HepG2 (cell line): Measurements from ENCODE around the gene FMO3. TPM values are rescaled to one million over a fixed set of nuclear protein-coding genes. Genes with fewer than 3 reads are reported as not detected.

ENCODE experiments used
- ATAC-seq: fragments of 200-7000 bp; cut with Tn5 transposase; 3 replicates; pipeline ENCODE4 v1.9.1; 2020; ENCODE audit warnings: mild to moderate bottlenecking, moderate library complexity
- BruUV-seq: library from RNA; stranded (reverse); fragments of 400-500 nt; replicated peaks from 2 replicates; lab custom pipeline; 2021; lab: Mats Ljungman, UMichigan
- CTCF ChIA-PET: fragments of 300-600 bp; formaldehyde crosslinking; extraction: SDS; loops from one replicate; lab custom pipeline; 2021; ENCODE audit warnings: low total read pairs, inconsistent platforms, low intra/inter-chr PET ratio; lab: Yijun Ruan, JAX
- POLR2A ChIA-PET: fragments of 350-600 bp; sonication (Branson Sonifier 250); formaldehyde crosslinking; loops from one replicate; lab custom pipeline; 2020; ENCODE audit warnings: antibody characterized with exemption, inconsistent platforms; lab: Yijun Ruan, JAX
- DNase-seq: peaks from one replicate; pipeline ENCODE4 v3.0.0-alpha.2; 2015; ENCODE audit warnings: low spot score
- FAIRE-seq: peaks from 3 replicates; lab custom pipeline; 2011; peaks lifted over from hg19 to GRCh38; lab: Jason Lieb, UNC
- H2AFZ ChIP-seq: one replicate; pipeline ENCODE4 v1.6.1; 2011; ENCODE audit warnings: low read length, inconsistent platforms
- H3K27ac ChIP-seq: fragments of 300-600 bp; 3 replicates; pipeline ENCODE4 v1.8.0; 2011; ENCODE audit warnings: mixed run types, mild to moderate bottlenecking, mixed read lengths, low read length, inconsistent platforms; ENCODE audit not compliant: insufficient read depth; ENCODE audit errors: extremely low read length
- H3K27me3 ChIP-seq, 2 experiments: fragments of 200-600 bp in 1 of 2; 2 replicates in 1 of 2; 3 replicates in 1 of 2; pipeline versions ENCODE4 v1.6.0 to v1.8.0; 2011; ENCODE audit warnings: low read length in 2 of 2, mild to moderate bottlenecking in 2 of 2, moderate library complexity in 2 of 2, inconsistent platforms in 1 of 2; ENCODE audit not compliant: insufficient read depth in 2 of 2, control insufficient read depth in 1 of 2
- H3K36me3 ChIP-seq, 2 experiments: fragments of 200-600 bp in 1 of 2; replicated peaks in 1 of 2; 2 replicates in 1 of 2; 3 replicates in 1 of 2; pipeline versions ENCODE4 v1.5.1 to v1.8.0; 2011; ENCODE audit warnings: low read length in 2 of 2, inconsistent platforms in 1 of 2; ENCODE audit not compliant: insufficient read depth in 2 of 2, control insufficient read depth in 1 of 2
- H3K4me1 ChIP-seq: 2 replicates; pipeline ENCODE4 v1.5.1; 2012; ENCODE audit warnings: low read length, inconsistent platforms; ENCODE audit not compliant: insufficient read depth
- H3K4me2 ChIP-seq: 2 replicates; pipeline ENCODE4 v1.6.0; 2011; ENCODE audit warnings: low read depth, low read length, inconsistent platforms
- H3K4me3 ChIP-seq, 3 experiments: fragments of 200-600 bp in 1 of 3; sonication (generic), shearing (Covaris generic) in 1 of 3; replicated peaks in 1 of 3; 2 replicates each; pipeline ENCODE4 v1.5.1; 2011 to 2016; ENCODE audit warnings: low read length in 3 of 3, inconsistent platforms in 2 of 3, low read depth in 2 of 3, mild to moderate bottlenecking in 2 of 3, control low read depth in 1 of 3, mixed read lengths in 1 of 3; ENCODE audit not compliant: insufficient read depth in 1 of 3
- H3K79me2 ChIP-seq: one replicate; pipeline ENCODE4 v1.6.1; 2011; ENCODE audit warnings: low read length, inconsistent platforms; ENCODE audit not compliant: insufficient read depth
- H3K9ac ChIP-seq: 2 replicates; pipeline ENCODE4 v1.6.0; 2011; ENCODE audit warnings: mild to moderate bottlenecking, low read depth, low read length, inconsistent platforms; ENCODE audit not compliant: insufficient read depth
- H3K9me3 ChIP-seq: 2 replicates; pipeline ENCODE4 v1.5.1; 2012; ENCODE audit warnings: mild to moderate bottlenecking, low read length
- H4K20me1 ChIP-seq: 2 replicates; pipeline ENCODE4 v1.6.0; 2011; ENCODE audit warnings: inconsistent platforms, mild to moderate bottlenecking, low read length, moderate library complexity; ENCODE audit not compliant: insufficient read depth
- HOXA7 ChIP-seq: sonication (generic); formaldehyde crosslinking; IDR thresholded peaks from 2 replicates; pipeline ENCODE4 v1.8.1; 2022; ENCODE audit warnings: mild to moderate bottlenecking, missing genetic modification reagents, moderate library complexity
- SATB2 ChIP-seq: sonication (generic); formaldehyde crosslinking; IDR thresholded peaks from 2 replicates; pipeline ENCODE4 v1.5.0; 2020; ENCODE audit warnings: missing genetic modification reagents
- SETDB1 ChIP-seq: sonication (generic); formaldehyde crosslinking; IDR thresholded peaks from 2 replicates; pipeline ENCODE4 v1.5.1; 2020; ENCODE audit warnings: missing genetic modification reagents, mild to moderate bottlenecking, borderline replicate concordance
- SMYD3 ChIP-seq: sonication (generic); formaldehyde crosslinking; IDR thresholded peaks from 2 replicates; pipeline ENCODE4 v1.8.1; 2023; ENCODE audit warnings: mild to moderate bottlenecking, missing genetic modification reagents
- SP1 ChIP-seq, 2 experiments: fragments of 450-650 bp in 1 of 2; sonication (generic) in 1 of 2; formaldehyde crosslinking in 1 of 2; IDR thresholded peaks; 2 replicates each; pipeline versions ENCODE4 v1.4.0 to v1.6.1; 2016 to 2020; ENCODE audit warnings: missing genetic modification reagents in 1 of 2
- TBX3 ChIP-seq: fragments of 450-650 bp; IDR thresholded peaks from 2 replicates; pipeline ENCODE4 v1.6.1; 2017; ENCODE audit warnings: antibody characterized with exemption, mild to moderate bottlenecking, inconsistent platforms, borderline replicate concordance
- ZNF207 ChIP-seq: fragments of 450-650 bp; IDR thresholded peaks from 2 replicates; pipeline ENCODE4 v1.6.1; 2016; ENCODE audit warnings: antibody characterized with exemption, borderline replicate concordance
- ZNF646 ChIP-seq: sonication (generic); formaldehyde crosslinking; IDR thresholded peaks from 2 replicates; pipeline ENCODE4 v1.9.0; 2021; ENCODE audit warnings: mild to moderate bottlenecking, missing genetic modification reagents
- ZNF724P ChIP-seq: sonication (generic); formaldehyde crosslinking; IDR thresholded peaks from 2 replicates; pipeline ENCODE4 v1.8.0; 2022; ENCODE audit warnings: missing genetic modification reagents, borderline replicate concordance
- ZNF776 ChIP-seq: sonication (generic); formaldehyde crosslinking; IDR thresholded peaks from 2 replicates; pipeline ENCODE4 v1.4.0; 2020; ENCODE audit warnings: mild to moderate bottlenecking, missing genetic modification reagents
- ZNF777 ChIP-seq: sonication (generic); formaldehyde crosslinking; IDR thresholded peaks from 2 replicates; pipeline ENCODE4 v1.4.0; 2020; ENCODE audit warnings: missing genetic modification reagents
- in situ Hi-C: cut with HindIII; loops from 2 replicates; pipeline ENCODE4 v1.10.0; 2017; ENCODE audit warnings: low pct_unique_long_range_greater_than_20kb; ENCODE audit not compliant: extremely low pct_ligation_motif_present
- intact Hi-C: fragments of 100-400 bp; cut with micrococcal nuclease; formaldehyde crosslinking; loops from one replicate; pipeline ENCODE4 v1.10.0; 2022; ENCODE audit not compliant: unreplicated experiment
- polyA plus RNA-seq, 8 experiments: library from polyadenylated mRNA; depleted of rRNA in 3 of 8; stranded (reverse) in 7 of 8; unstranded in 1 of 8; fragments of >200 nt; fragmentation: Illumina TruSeq in 4 of 8; extraction: Trizol in 4 of 8; gene quantifications; 2 replicates each; pipeline versions ENCODE4 v1.2.1 to v1.2.3, GENCODE V29; 2011 to 2016; ENCODE audit warnings: low read depth in 4 of 8, missing spikeins in 1 of 8, mixed read lengths in 1 of 8; ENCODE audit not compliant: insufficient read depth in 1 of 8
- total RNA-seq, 5 experiments: library from RNA; depleted of rRNA; stranded (reverse); fragments of >200 nt; fragmentation: Illumina TruSeq; extraction: Trizol; gene quantifications; 2 replicates each; pipeline ENCODE4 v1.2.3, GENCODE V29; 2016; ENCODE audit warnings: low read depth in 1 of 5
- TF ChIP-seq, protein P1 (sequence below), 2 experiments: sonication (generic) in 1 of 2; formaldehyde crosslinking in 1 of 2; IDR thresholded peaks; 2 replicates each; pipeline versions ENCODE4 v1.6.1 to v1.9.0; 2014 to 2022; ENCODE audit warnings: antibody characterized with exemption in 1 of 2, borderline replicate concordance in 1 of 2, inconsistent platforms in 1 of 2, low read depth in 1 of 2, missing genetic modification reagents in 1 of 2

FMO3 gene
- total and polyA plus RNA-seq, 2 of the 13 experiments (the other 11 are each of a cell fraction or from before 2014, with no cell fraction given), result not detected

- H3K9me3 ChIP-seq, result no peaks in the 10 kb centered on the region; the same call in 1 of the 2 replicates
- FAIRE-seq (no peak), ATAC-seq (no peak), DNase-seq (no peak)
- intact Hi-C loops, result no loop called here
- POLR2A ChIA-PET, result no interaction called here
- no peak overlapping the region for H3K27ac ChIP-seq
- H3K79me2 ChIP-seq, result no peaks in the 10 kb centered on the region
- H2AFZ ChIP-seq, result no peak overlapping the region
- BruUV-seq, result no TSS peak
- no peak overlapping the region for H3K9ac ChIP-seq
- H3K36me3 ChIP-seq, result no peaks in the 10 kb centered on the region
- no peak overlapping the region for H3K4me3 ChIP-seq
- H3K27me3 ChIP-seq, result no peaks in the 10 kb centered on the region
- H4K20me1 ChIP-seq, result no peaks in the 10 kb centered on the region
- no peak overlapping the region for H3K4me2 ChIP-seq
- in situ Hi-C loops, result no loop called here
- CTCF ChIA-PET, result no interaction called here
- peaks cover 10% of the 10 kb centered on the region for H3K4me1 ChIP-seq
- TF ChIP-seq HOXA7 (CRISPR knock-in tag) (no peak), ZNF777 (CRISPR knock-in tag) (no peak), SP1 (IDR thresholded peaks at IDR 0.05) (no peak), SP1 (CRISPR knock-in tag; IDR thresholded peaks at IDR 0.05) (no peak), ZNF724P (CRISPR knock-in tag) (no peak), ZNF207 (no peak), ZNF776 (CRISPR knock-in tag) (no peak), SMYD3 (CRISPR knock-in tag) (no peak), SATB2 (CRISPR knock-in tag) (no peak), ZNF646 (CRISPR knock-in tag) (no peak), SETDB1 (CRISPR knock-in tag) (no peak), TBX3 (no peak)
- TF ChIP-seq, protein P1, sequence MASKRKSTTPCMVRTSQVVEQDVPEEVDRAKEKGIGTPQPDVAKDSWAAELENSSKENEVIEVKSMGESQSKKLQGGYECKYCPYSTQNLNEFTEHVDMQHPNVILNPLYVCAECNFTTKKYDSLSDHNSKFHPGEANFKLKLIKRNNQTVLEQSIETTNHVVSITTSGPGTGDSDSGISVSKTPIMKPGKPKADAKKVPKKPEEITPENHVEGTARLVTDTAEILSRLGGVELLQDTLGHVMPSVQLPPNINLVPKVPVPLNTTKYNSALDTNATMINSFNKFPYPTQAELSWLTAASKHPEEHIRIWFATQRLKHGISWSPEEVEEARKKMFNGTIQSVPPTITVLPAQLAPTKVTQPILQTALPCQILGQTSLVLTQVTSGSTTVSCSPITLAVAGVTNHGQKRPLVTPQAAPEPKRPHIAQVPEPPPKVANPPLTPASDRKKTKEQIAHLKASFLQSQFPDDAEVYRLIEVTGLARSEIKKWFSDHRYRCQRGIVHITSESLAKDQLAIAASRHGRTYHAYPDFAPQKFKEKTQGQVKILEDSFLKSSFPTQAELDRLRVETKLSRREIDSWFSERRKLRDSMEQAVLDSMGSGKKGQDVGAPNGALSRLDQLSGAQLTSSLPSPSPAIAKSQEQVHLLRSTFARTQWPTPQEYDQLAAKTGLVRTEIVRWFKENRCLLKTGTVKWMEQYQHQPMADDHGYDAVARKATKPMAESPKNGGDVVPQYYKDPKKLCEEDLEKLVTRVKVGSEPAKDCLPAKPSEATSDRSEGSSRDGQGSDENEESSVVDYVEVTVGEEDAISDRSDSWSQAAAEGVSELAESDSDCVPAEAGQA (IDR thresholded peaks at IDR 0.05; ENCODE audit: low read depth), result no peak
- TF ChIP-seq, protein P1 (CRISPR knock-in tag; IDR thresholded peaks at IDR 0.05; ENCODE audit: borderline replicate concordance), result no peak
These were observed 64.8 kb downstream of the FMO3 start for GRCh38 chr1:171155484-171155883.
